B cell (primary cell): ENCODE measurements around the gene BANF2.

ENCODE experiments used
- EZH2 ChIP-seq: IDR thresholded peaks from 2 replicates; pipeline ENCODE4 v1.6.1; 2012; ENCODE audit warnings: borderline replicate concordance, low read depth, mild to moderate bottlenecking, moderate library complexity, low read length; ENCODE audit not compliant: insufficient read depth, poor library complexity, severe bottlenecking
- TF ChIP-seq, protein P1 (sequence below): fragments of 200-600 bp; IDR thresholded peaks from one replicate; pipeline ENCODE4 v1.8.0; 2022; ENCODE audit warnings: antibody characterized with exemption, mild to moderate bottlenecking

DNA sequence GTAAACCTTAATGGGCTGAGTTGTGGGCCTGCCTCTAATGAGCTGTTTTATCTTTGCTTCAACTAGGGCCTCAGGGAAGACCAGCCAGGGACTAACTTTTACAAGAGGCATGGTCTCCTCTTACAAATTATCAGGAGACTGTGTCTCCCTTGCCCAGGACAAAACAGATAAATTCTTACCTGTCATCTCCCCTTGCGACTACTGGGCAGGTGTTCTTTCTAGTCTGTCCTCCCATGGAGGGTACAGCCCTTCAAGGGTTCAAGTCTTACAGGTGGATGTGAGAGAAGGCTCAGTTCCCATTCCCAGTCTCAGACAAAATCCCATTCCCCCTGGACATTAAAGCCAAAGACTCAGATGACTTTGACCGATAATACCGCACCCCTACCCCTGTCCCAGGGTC lies 31.3 kb upstream of the BANF2 start:
- TF ChIP-seq, protein P1, sequence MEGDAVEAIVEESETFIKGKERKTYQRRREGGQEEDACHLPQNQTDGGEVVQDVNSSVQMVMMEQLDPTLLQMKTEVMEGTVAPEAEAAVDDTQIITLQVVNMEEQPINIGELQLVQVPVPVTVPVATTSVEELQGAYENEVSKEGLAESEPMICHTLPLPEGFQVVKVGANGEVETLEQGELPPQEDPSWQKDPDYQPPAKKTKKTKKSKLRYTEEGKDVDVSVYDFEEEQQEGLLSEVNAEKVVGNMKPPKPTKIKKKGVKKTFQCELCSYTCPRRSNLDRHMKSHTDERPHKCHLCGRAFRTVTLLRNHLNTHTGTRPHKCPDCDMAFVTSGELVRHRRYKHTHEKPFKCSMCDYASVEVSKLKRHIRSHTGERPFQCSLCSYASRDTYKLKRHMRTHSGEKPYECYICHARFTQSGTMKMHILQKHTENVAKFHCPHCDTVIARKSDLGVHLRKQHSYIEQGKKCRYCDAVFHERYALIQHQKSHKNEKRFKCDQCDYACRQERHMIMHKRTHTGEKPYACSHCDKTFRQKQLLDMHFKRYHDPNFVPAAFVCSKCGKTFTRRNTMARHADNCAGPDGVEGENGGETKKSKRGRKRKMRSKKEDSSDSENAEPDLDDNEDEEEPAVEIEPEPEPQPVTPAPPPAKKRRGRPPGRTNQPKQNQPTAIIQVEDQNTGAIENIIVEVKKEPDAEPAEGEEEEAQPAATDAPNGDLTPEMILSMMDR: no peak
- no peak for TF ChIP-seq EZH2
